GM23338 (cell line): ENCODE data around the gene MICALL2.

ENCODE experiments used
- EZH2 ChIP-seq: fragments of 200-600 bp; sonication (generic); IDR thresholded peaks from one replicate; pipeline ENCODE4 v1.8.0; 2017; ENCODE audit warnings: antibody characterized with exemption, mild to moderate bottlenecking, low read depth; ENCODE audit not compliant: unreplicated experiment
- JUNB ChIP-seq: IDR thresholded peaks from one replicate; pipeline ENCODE4 v1.6.1; 2016; ENCODE audit warnings: antibody characterized with exemption; ENCODE audit not compliant: unreplicated experiment
- POLR2AphosphoS5 ChIP-seq: IDR thresholded peaks from 2 replicates; pipeline ENCODE4 v1.6.1; 2016; ENCODE audit warnings: antibody characterized with exemption, low read depth
- TF ChIP-seq, protein P1 (sequence below), 2 experiments: fragments of 200-600 bp in 1 of 2; sonication (generic) in 1 of 2; conservative IDR thresholded peaks; 2 replicates each; pipeline versions ENCODE4 v1.5.1 to v1.6.1; 2016 to 2017; ENCODE audit warnings: antibody characterized with exemption in 2 of 2, low read depth in 2 of 2, mild to moderate bottlenecking in 2 of 2, moderate library complexity in 1 of 2

DNA sequence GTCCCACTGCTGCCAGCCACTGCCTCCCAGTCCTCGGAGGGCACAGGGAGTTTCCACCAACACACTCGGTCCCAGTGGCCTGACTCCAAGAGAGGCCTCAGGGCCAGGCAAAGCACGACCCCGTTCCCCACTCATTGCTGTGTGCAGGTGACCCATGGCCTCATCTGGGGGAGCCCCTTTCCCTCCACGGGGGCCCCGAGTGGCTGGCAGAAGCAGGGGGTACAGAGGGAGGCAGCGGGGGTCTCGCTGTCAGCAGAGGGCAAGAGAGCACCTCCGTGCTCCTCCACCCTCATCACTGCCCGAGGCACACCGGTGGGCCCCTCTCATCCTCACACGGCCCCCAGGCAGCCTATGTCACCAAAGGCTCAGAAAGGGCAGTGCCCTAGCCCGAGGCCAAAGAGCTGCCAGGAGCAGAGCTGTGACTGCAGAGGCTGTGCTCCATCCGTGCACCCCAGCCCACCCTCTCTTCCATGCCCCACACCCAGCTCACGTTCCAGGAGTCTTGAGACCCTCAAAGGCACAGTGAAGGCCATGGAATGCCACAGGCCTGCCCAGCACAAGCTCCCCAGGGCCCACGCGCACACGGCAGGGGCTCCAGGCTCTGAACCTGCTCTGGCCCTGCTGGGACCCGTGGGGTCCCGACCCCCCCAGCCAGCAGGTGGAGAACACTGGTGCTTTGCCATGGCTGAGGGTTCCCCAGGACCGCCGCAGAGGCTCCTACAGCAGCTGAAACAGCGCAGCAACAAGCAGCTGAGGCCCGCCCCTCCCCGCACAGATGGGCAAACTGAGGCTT is 25.9 kb downstream of the MICALL2 start:
- TF ChIP-seq EZH2 (no peak), POLR2AphosphoS5 (no peak), JUNB (no peak)
- TF ChIP-seq, protein P1, sequence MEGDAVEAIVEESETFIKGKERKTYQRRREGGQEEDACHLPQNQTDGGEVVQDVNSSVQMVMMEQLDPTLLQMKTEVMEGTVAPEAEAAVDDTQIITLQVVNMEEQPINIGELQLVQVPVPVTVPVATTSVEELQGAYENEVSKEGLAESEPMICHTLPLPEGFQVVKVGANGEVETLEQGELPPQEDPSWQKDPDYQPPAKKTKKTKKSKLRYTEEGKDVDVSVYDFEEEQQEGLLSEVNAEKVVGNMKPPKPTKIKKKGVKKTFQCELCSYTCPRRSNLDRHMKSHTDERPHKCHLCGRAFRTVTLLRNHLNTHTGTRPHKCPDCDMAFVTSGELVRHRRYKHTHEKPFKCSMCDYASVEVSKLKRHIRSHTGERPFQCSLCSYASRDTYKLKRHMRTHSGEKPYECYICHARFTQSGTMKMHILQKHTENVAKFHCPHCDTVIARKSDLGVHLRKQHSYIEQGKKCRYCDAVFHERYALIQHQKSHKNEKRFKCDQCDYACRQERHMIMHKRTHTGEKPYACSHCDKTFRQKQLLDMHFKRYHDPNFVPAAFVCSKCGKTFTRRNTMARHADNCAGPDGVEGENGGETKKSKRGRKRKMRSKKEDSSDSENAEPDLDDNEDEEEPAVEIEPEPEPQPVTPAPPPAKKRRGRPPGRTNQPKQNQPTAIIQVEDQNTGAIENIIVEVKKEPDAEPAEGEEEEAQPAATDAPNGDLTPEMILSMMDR (conservative IDR thresholded peaks at IDR 0.05; ENCODE audit: low read depth in 2 of 2): no peak
